GM23338 (cell line): Measurements from ENCODE around the gene TNS3. TPM values are rescaled to one million over a fixed set of nuclear protein-coding genes. Genes with fewer than 3 reads are reported as not detected.
A peak's percentile ranks its signal among the peaks of the same experiment; 100 is the strongest.

Experiments
- ATAC-seq: fragments of 200-7000 bp; cut with Tn5 transposase; 3 replicates; pipeline ENCODE4 v1.9.1; 2020
- DNase-seq: peaks from one replicate; pipeline ENCODE4 v3.0.0-alpha.2; 2015; ENCODE audit warnings: low spot score
- H2AFZ ChIP-seq: fragments of 200-600 bp; sonication (generic); 2 replicates; pipeline ENCODE4 v1.8.0; 2016; ENCODE audit warnings: antibody characterized with exemption, mild to moderate bottlenecking, moderate library complexity
- H3F3A ChIP-seq: fragments of 200-600 bp; sonication (generic); replicated peaks from 2 replicates; pipeline ENCODE4 v1.8.0; 2017; ENCODE audit warnings: antibody characterized with exemption, mixed run types, low read depth
- H3K27ac ChIP-seq: fragments of 200-600 bp; sonication (generic); 2 replicates; pipeline ENCODE4 v1.6.1; 2016; ENCODE audit warnings: low read depth
- H3K27me3 ChIP-seq: fragments of 200-600 bp; sonication (generic); 2 replicates; pipeline ENCODE4 v1.8.0; 2016; ENCODE audit warnings: mild to moderate bottlenecking, mixed run types, moderate library complexity; ENCODE audit not compliant: insufficient read depth
- H3K36me3 ChIP-seq: fragments of 200-600 bp; sonication (generic); 2 replicates; pipeline ENCODE4 v1.8.0; 2016; ENCODE audit warnings: mild to moderate bottlenecking; ENCODE audit not compliant: insufficient read depth
- H3K4me1 ChIP-seq: fragments of 200-600 bp; sonication (generic); 2 replicates; pipeline ENCODE4 v1.8.0; 2016; ENCODE audit warnings: mild to moderate bottlenecking, moderate library complexity; ENCODE audit not compliant: insufficient read depth
- H3K4me2 ChIP-seq: fragments of 200-600 bp; sonication (generic); 2 replicates; pipeline ENCODE4 v1.7.1; 2017; ENCODE audit warnings: mixed run types
- H3K4me3 ChIP-seq: fragments of 200-600 bp; sonication (generic); 2 replicates; pipeline ENCODE4 v1.6.1; 2016; ENCODE audit warnings: mixed run types
- H3K79me2 ChIP-seq: fragments of 200-600 bp; sonication (generic); replicated peaks from 2 replicates; pipeline ENCODE4 v1.8.0; 2017; ENCODE audit warnings: mild to moderate bottlenecking; ENCODE audit not compliant: insufficient read depth
- H3K9me2 ChIP-seq: fragments of 200-600 bp; sonication (generic); 2 replicates; pipeline ENCODE4 v1.8.0; 2017; ENCODE audit not compliant: insufficient read depth
- H4K20me1 ChIP-seq: fragments of 200-600 bp; sonication (generic); replicated peaks from 2 replicates; pipeline ENCODE4 v1.8.0; 2017; ENCODE audit warnings: mild to moderate bottlenecking; ENCODE audit not compliant: insufficient read depth
- H3K27ac Mint-ChIP-seq: 2 replicates; pipeline ENCODE4 v1.8.0; 2020; ENCODE audit warnings: inconsistent platforms, mild to moderate bottlenecking, moderate library complexity, mixed read lengths
- H3K27me3 Mint-ChIP-seq: 3 replicates; pipeline ENCODE4 v1.8.0; 2022; ENCODE audit warnings: low read depth, mild to moderate bottlenecking, moderate library complexity, mixed read lengths, inconsistent platforms; ENCODE audit not compliant: insufficient read depth, poor library complexity
- H3K36me3 Mint-ChIP-seq: 3 replicates; pipeline ENCODE4 v1.8.0; 2021; ENCODE audit warnings: low read depth, mild to moderate bottlenecking, inconsistent platforms, moderate library complexity, mixed read lengths
- H3K4me1 Mint-ChIP-seq: 3 replicates; pipeline ENCODE4 v1.8.0; 2020; ENCODE audit warnings: mild to moderate bottlenecking, inconsistent platforms, mixed read lengths
- H3K4me3 Mint-ChIP-seq: 3 replicates; pipeline ENCODE4 v1.8.0; 2021; ENCODE audit warnings: moderate library complexity, mild to moderate bottlenecking, inconsistent platforms, mixed read lengths
- H3K9me3 Mint-ChIP-seq: 3 replicates; pipeline ENCODE4 v1.8.0; 2020; ENCODE audit warnings: moderate library complexity, mild to moderate bottlenecking, inconsistent platforms, mixed read lengths
- CREB1 ChIP-seq: fragments of 250-450 bp; sonication (Bioruptor Pico); IDR thresholded peaks from 2 replicates; pipeline ENCODE4 v1.5.0; 2020; ENCODE audit warnings: low read depth, mild to moderate bottlenecking, moderate library complexity
- CTCF ChIP-seq, 2 experiments: fragments of 200-600 bp in 1 of 2; sonication (generic) in 1 of 2; conservative IDR thresholded peaks; 2 replicates each; pipeline versions ENCODE4 v1.5.1 to v1.6.1; 2016 to 2017; ENCODE audit warnings: antibody characterized with exemption in 2 of 2, low read depth in 2 of 2, mild to moderate bottlenecking in 2 of 2, moderate library complexity in 1 of 2
- ETS1 ChIP-seq: IDR thresholded peaks from 2 replicates; pipeline ENCODE4 v1.6.1; 2016; ENCODE audit warnings: antibody characterized with exemption
- EZH2phosphoT487 ChIP-seq: fragments of 200-600 bp; sonication (generic); IDR thresholded peaks from one replicate; pipeline ENCODE4 v1.8.1; 2018; ENCODE audit warnings: antibody characterized with exemption; ENCODE audit not compliant: unreplicated experiment
- JUNB ChIP-seq: IDR thresholded peaks from one replicate; pipeline ENCODE4 v1.6.1; 2016; ENCODE audit warnings: antibody characterized with exemption; ENCODE audit not compliant: unreplicated experiment
- REST ChIP-seq: IDR thresholded peaks from one replicate; pipeline ENCODE4 v1.6.1; 2018; ENCODE audit warnings: antibody characterized with exemption; ENCODE audit not compliant: unreplicated experiment
- ZNF114 ChIP-seq: fragments of 250-450 bp; sonication (Bioruptor Pico); IDR thresholded peaks from 2 replicates; pipeline ENCODE4 v1.5.0; 2020; ENCODE audit warnings: mild to moderate bottlenecking, moderate library complexity
- ZNF331 ChIP-seq: fragments of 250-450 bp; sonication (Bioruptor Pico); IDR thresholded peaks from 2 replicates; pipeline ENCODE4 v1.5.0; 2020; ENCODE audit warnings: low read depth, mild to moderate bottlenecking, moderate library complexity
- polyA plus RNA-seq: library from polyadenylated mRNA; unstranded; fragments of >200 nt; fragmentation: Nextera tagmentation; extraction: Ambion mirVana; gene quantifications from 2 replicates; pipeline ENCODE4 v1.2.1, GENCODE V29; 2016
- total RNA-seq: library from RNA; depleted of rRNA; stranded (reverse); fragments of >200 nt; shearing (Covaris generic); gene quantifications from 2 replicates; pipeline ENCODE4 v1.2.3, GENCODE V29; 2014

The TNS3 gene
- total and polyA plus RNA-seq, 2 experiments from 2014 or later = 6.2 to 28.7 TPM

- Histone ChIP-seq H3K4me3 (no peak overlapping the region), H3K27ac (no peak overlapping the region), H3K27me3 (no peaks in the 10 kb centered on the region), H3F3A (no peaks in the 10 kb centered on the region; the same call in 1 of the 2 replicates), H3K36me3 (no peaks in the 10 kb centered on the region), H4K20me1 (no peaks in the 10 kb centered on the region), H3K4me1 (peaks cover 26% of the 10 kb centered on the region; the same call in 1 of the 2 replicates), H3K79me2 (no peaks in the 10 kb centered on the region), H3K4me2 (peak overlapping the region; percentile 53; the same call in 1 of the 2 replicates), H3K9me2 (peaks cover 9% of the 10 kb centered on the region; the same call in 1 of the 2 replicates), H2AFZ (peak overlapping the region; percentile 61)
- no peak overlapping the region for H3K4me3 Mint-ChIP-seq
- peak; percentile 34 for DNase-seq
- peaks cover 3% of the 10 kb centered on the region; the same call in 1 of the 3 replicates for H3K36me3 Mint-ChIP-seq
- ATAC-seq = peak; percentile 77
- H3K27me3 Mint-ChIP-seq = peaks cover 14% of the 10 kb centered on the region
- 0 out of 3 replicates have a peak, but pooled peaks cover 3% of the 10 kb centered on the region for H3K9me3 Mint-ChIP-seq
- H3K27ac Mint-ChIP-seq = no peak overlapping the region
- peaks cover 39% of the 10 kb centered on the region for H3K4me1 Mint-ChIP-seq
- TF ChIP-seq CREB1 (CRISPR knock-in tag) (no peak), ZNF114 (no peak), CTCF (conservative IDR thresholded peaks at IDR 0.05; ENCODE audit: low read depth in 2 of 2) (no peak), REST (no peak), ETS1 (no peak), EZH2phosphoT487 (no peak), JUNB (no peak), ZNF331 (CRISPR knock-in tag) (no peak)
These were observed 44.2 kb upstream of the TNS3 start for GRCh38 chr7:47625861-47626715.
